NCI-H1436 treated with DMSO at 0.1 percent for 48 hours (cell line): ENCODE data around the gene NAALADL2.
"Not testable (repeated sequence)": the region's sequence is repeated elsewhere in the genome, so short reads cannot be mapped to it uniquely, and the experiment has no call there.

Experiments used
- DNase-seq: peaks from one replicate; lab custom pipeline; 2025; lab: John Stamatoyannopoulos, UW

The NAALADL2 gene

DNA sequence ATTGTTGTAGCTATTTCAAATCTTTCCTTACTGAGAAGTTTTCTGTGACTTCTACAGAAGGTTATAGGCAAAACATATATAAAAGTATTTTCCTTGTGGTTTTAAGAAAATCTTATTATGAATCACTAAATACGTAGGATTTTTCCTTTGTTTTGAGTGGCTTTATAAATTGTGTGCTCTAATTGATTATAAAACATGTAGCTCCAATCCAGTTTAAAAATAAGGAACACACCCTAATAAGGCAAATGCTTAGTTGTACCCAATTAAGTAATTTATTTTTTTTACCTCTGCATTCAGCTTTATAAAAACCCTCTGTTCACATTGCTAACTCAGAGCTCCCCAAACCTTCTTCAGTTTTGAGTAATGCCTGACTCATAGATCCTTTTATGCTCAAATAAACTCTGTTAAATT lies 408.0 kb downstream of the NAALADL2 start:
- no peak for DNase-seq

DNA sequence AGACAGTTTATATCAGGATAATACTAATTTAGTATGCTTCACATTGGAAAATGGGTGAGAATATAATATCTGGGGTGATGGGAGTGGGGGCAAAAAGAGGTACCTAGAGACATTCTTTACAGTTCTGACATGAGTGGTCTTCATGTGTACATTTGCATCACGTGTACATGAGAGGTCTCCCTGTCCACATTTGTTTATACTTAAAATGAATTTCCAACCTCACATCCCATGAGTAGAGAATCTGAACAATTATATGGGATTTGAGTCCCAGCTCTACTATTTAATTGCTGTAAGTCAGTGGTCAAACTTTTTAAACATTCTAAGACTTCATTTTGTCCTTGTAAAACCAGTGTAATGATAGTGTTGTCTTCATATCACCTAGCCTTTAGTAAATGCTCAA lies 408.4 kb downstream of the NAALADL2 start:
- no peak for DNase-seq

DNA sequence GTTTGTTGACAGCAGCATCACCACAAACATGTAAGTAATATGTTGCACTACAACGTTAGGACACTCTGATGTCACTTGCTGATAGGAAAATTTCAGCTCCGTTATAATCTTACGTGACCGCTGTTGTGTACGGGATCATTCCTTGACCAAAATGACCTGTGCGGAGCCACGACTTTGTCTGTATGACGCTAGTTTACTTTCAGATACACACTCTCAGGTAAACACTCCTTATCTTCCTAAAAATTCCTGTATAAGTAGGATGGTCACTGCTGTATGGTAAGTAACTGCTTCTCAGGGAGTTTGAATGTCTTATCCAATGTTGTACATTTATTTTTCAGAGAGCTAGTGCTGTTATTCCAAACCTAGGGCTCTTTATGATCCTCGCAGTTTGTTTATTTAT lies 410.3 kb downstream of the NAALADL2 start:
- no peak for DNase-seq

- peak; percentile 90 for DNase-seq
Observed at GRCh38 chr3:175270198-175270837, 411.2 kb downstream of the NAALADL2 start.

DNA sequence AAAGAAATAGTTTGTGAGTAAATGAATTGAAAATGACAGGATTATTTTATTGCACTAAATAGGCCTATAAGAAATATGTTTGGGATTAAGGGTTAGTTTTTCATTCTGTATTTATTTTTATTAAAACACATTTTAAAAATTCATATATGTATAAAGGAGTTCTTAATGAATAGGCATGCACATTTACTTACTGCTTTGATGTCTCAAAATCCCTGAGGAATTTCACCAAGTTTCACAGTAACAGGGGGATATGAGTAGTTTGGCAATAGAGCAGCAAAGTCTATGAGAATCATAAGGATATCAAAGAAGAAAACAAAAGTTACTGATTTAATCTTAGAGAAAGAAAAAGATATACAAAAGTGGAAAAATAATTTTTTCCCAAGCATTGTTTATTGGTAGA lies 411.7 kb downstream of the NAALADL2 start:
- DNase-seq: no peak

DNA sequence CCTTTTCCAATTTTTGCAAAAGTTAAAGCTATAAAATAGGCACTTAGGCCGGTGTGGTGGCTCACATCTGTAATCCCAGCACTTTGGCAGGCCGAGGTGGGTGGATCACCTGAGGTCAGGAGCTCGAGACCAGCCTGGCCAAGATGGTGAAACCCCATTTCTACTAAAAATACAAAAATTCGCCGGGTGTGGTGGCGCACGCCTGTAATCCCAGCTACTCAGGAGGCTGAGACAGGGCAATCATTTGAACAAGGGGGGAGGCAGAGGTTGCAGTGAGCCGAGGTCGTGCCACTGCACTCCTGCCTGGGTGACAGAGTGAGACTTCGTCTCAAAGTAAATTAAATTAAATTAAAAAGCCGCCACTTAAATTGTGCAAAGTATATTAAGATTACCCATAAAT lies 412.3 kb downstream of the NAALADL2 start:
- not testable (repeated sequence) for DNase-seq

GRCh38 chr3:175272392-175272791 lies 413.3 kb downstream of the NAALADL2 start:
- DNase-seq: no peak

DNA sequence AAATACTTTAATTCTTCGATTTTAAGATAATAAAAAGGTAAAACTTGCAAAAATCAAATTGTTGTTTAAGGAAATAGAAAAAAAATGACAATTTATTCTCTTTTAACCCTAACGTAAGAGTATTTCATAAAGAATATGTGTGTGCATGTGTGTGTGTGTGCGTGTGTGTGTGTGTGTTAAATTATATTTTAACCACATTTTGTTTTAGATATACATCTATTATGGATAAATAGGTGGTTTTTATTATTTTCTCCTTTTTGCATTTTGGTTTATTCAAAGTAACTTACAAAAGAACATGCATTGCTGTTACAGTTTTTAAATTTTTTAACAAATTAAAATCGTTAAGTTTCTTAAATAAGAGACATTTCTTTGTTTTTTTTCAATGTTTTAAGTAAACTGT lies 414.4 kb downstream of the NAALADL2 start:
- no peak for DNase-seq

DNA sequence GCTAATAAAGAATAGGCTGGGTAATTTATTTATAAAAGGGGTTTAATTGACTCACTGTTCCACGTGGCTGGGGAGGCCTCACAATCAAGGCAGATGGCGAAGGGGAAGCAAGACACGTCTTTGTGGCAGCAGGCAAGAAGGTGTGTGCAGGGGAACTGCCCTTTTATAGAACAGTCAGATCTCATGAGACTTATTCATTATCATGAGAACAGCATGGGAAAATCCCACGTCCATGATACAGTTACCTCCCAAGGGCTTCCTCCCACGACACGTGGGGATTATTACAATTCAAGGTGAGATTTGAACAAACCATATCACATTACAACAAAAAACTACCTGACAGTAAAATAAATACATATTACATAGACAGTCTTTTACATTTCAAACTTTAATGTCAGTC lies 414.9 kb downstream of the NAALADL2 start:
- DNase-seq: peak; percentile 95

DNA sequence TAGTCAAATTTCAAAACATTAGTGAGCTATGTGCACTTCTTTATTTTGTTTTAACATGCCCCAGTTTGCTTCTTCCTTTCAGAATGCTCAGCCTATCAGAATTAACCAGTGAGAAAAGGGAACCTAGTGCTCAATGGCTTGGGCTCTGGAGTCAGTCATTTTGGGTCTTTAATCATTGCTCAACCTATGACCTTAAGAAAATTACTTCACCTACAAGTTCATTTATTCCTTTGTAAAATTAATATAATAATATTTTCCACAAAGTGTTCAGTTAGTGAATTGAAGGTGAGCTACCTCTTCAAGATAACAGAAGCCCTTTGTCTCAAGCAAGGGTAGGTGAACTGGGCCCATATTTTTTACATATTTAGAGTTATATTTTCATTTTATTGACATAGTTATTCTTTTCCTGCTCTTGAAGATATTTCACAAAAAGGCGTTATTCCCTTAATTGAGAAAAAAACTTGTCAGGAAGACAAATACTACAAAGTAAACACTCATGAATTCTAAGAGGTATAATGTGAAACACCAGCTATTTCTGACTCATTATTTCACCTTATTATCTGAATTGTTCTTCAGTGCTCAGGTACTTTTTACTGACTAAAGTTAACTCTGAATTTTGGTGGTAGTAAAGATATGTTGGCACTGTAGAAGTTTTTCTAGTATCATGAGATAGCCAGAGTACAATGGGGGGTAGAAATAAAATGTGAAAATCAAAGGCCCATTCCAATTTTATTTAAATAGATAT lies 415.5 kb downstream of the NAALADL2 start:
- DNase-seq: peak; percentile 69

DNA sequence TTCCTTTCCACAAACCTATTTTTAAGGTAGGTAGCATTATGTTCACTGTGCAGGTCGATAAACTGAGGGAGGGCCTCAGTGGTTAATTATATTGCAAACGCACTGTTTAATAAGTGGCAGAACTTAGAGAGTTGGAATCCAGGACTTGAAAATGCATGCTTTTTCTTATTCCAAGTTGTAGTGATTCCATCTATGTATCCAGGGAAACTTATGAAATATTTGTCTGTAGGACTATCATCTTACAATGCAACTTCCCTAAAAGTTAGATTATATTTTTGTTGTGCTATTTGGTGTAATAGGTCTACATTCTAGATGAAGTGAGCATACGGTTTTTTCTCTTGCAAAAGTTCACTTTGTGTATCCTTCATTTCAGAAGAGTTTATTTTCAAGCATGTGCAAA lies 419.5 kb downstream of the NAALADL2 start:
- no peak for DNase-seq

DNA sequence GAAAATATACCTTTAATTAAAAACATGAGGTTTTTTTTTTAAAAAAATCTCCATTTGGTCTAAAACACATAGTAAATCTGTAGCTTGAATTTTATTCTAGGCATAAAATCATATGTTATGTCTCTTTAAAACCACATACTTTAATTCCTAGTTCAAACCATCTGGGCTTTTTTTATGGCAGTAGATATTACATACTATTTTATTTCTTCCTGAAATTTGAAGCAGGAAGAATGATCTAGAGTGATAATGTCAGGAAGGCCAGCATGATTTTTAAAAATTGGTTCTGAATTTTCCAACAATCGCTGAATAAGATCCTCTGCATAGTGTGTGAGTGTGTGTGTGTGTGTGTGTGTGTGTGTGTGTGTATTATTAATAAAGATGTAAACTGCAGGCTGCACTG lies 420.3 kb downstream of the NAALADL2 start:
- no peak for DNase-seq

DNA sequence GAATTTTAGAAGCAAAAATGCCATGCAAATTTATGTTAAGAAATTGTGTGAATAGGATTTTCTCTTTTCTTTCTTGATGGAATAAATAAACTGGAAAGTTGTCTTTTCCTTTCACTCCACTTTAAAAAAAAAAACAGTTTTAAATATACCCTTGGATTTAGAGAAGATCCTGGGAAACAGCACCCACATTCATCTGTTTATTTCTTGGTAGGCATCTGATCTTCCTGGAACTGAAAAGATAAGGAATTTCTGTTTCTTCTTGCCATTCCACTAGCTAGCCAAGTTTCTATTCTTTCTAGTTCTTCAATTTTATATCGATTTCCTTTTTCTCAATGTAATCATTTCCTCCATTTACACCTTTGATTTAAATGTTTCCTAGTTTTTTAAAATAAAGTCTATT lies 420.8 kb downstream of the NAALADL2 start:
- DNase-seq: no peak

- no peak for DNase-seq
Observed at GRCh38 chr3:175287361-175287963, 428.3 kb downstream of the NAALADL2 start.

GRCh38 chr3:175288621-175289020 lies 429.5 kb downstream of the NAALADL2 start:
- DNase-seq: no peak

DNA sequence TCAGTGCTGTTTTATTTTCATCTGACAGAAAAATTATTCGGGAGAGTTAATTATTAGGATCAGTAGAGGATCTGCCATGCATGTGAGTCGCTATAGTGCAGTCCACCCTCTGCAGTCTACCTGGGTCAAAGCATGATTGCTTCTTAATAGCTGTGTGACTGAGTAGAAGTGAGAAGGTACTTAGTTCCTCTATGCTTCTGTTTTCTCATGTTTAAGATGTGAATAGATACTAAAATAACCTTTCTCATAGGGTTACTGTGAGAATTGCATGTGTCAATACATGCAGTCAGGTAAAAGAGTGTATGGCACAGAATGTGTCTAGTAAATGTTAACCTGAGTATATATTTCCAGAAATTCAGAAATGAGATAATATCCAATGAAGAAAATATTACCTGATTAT lies 435.7 kb downstream of the NAALADL2 start:
- no peak for DNase-seq

- DNase-seq: no peak
Observed at GRCh38 chr3:175295248-175296130, 436.4 kb downstream of the NAALADL2 start.

DNA sequence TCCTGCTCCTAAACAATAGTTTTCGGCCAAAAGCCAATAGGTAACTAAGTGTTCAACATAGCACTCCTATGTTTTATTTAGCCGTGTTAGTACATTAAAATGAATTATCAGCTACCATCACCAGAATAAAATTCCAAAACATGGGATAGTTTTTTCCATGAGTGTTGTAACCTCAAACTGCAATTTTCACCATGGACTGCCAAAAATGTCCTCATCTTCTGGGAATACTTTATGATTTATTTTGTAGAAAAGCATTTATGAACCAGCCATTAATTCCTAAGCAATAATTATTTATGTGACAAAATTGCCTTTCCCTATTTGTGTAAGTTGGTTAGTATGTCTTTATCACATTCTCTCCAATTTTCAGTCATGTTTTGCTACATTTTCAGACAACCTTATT lies 438.1 kb downstream of the NAALADL2 start:
- no peak for DNase-seq

DNA sequence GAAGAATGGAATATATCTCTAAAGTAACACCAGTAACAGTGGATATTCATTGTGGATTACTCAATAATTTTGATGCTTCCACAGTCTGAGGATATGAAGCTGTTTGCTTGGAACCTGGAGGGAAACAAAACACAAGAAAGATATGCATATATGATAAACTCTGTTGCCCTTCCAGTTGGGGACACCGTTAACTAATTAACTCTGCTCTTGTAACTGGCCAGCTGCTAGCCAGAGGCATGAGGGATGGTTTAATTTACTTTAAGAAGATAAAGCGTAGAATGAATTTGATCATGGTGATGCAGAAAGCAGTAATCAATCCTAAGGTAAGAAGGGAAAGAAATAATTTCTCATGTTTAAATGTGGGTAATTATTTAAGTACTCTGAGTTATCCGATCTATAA lies 442.6 kb downstream of the NAALADL2 start:
- no peak for DNase-seq

DNA sequence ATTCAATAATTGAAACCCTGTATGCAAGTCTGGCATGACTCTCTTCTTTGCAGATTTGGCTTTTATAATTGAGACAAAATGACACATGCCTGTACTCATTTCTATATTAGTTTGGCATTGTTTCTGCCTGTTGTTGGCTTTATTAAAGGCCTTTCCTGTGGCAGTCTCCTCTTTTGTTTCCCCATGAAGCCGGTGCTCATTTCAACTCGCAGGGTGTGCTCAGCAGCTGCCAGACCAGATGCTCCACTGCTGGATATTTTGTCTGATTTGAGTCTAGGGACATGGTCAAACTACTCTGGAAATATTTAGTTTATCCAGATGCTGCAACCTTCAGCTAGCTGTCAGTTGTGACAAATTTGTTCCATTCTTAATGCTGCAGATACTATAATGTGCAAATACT lies 445.3 kb downstream of the NAALADL2 start:
- DNase-seq: no peak

- no peak for DNase-seq
Observed at GRCh38 chr3:175307642-175308041, 448.5 kb downstream of the NAALADL2 start.

- DNase-seq: no peak
Observed at GRCh38 chr3:175308097-175308496, 449.0 kb downstream of the NAALADL2 start.
